Measurements from ENCODE around the gene FKBP6. TPM values are rescaled to one million over a fixed set of nuclear protein-coding genes. Genes with fewer than 3 reads are reported as not detected.
A peak's percentile ranks its signal among the peaks of the same experiment; 100 is the strongest.
"Not testable (repeated sequence)": the region's sequence is repeated elsewhere in the genome, so short reads cannot be mapped to it uniquely, and the experiment has no call there.

Gene FKBP6
- total RNA-seq, 1 experiment from 2014 or later: 0.17 TPM

GRCh38 chr7:73323434-73324080, 4.4 kb upstream of the FKBP6 start:
- DNase-seq (ENCODE audit: extremely low read depth, low read depth): not testable (repeated sequence)

GRCh38 chr7:73324081-73324845, 3.7 kb upstream of the FKBP6 start:
- peak; percentile 56 for DNase-seq (ENCODE audit: extremely low read depth, low read depth)

- not testable (repeated sequence) for DNase-seq (ENCODE audit: extremely low read depth, low read depth)
Observed at GRCh38 chr7:73325424-73325823, 2.5 kb upstream of the FKBP6 start.

- DNase-seq (ENCODE audit: extremely low read depth, low read depth): not testable (repeated sequence)
Observed at GRCh38 chr7:73327449-73327848, 512 bp upstream of the FKBP6 start.

- no peak for DNase-seq (ENCODE audit: extremely low read depth, low read depth)
Observed at GRCh38 chr7:73328696-73329095, 735 bp downstream of the FKBP6 start.

- no peak for DNase-seq (ENCODE audit: extremely low read depth, low read depth)
Observed at GRCh38 chr7:73329861-73330581, 2.1 kb downstream of the FKBP6 start.

GRCh38 chr7:73330772-73331171, 2.8 kb downstream of the FKBP6 start:
- no peak for DNase-seq (ENCODE audit: extremely low read depth, low read depth)

- no peak for DNase-seq (ENCODE audit: extremely low read depth, low read depth)
Observed at GRCh38 chr7:73332447-73332846, 4.5 kb downstream of the FKBP6 start.

GRCh38 chr7:73338321-73338720, 10.4 kb downstream of the FKBP6 start:
- no peak for DNase-seq (ENCODE audit: extremely low read depth, low read depth)

- no peak for DNase-seq (ENCODE audit: extremely low read depth, low read depth)
Observed at GRCh38 chr7:73340514-73340913, 12.6 kb downstream of the FKBP6 start.

- DNase-seq (ENCODE audit: extremely low read depth, low read depth): no peak
Observed at GRCh38 chr7:73341877-73342276, 13.9 kb downstream of the FKBP6 start.

- DNase-seq (ENCODE audit: extremely low read depth, low read depth): peak; percentile 46
Observed at GRCh38 chr7:73342645-73343044, 14.7 kb downstream of the FKBP6 start.

- DNase-seq (ENCODE audit: extremely low read depth, low read depth): no peak
Observed at GRCh38 chr7:73343671-73344380, 15.9 kb downstream of the FKBP6 start.

- no peak for DNase-seq (ENCODE audit: extremely low read depth, low read depth)
Observed at GRCh38 chr7:73345538-73345937, 17.6 kb downstream of the FKBP6 start.

GRCh38 chr7:73345951-73346350, 18.0 kb downstream of the FKBP6 start:
- no peak for DNase-seq (ENCODE audit: extremely low read depth, low read depth)

- no peak for DNase-seq (ENCODE audit: extremely low read depth, low read depth)
Observed at GRCh38 chr7:73349763-73350162, 21.8 kb downstream of the FKBP6 start.

GRCh38 chr7:73350306-73351068, 22.5 kb downstream of the FKBP6 start:
- DNase-seq (ENCODE audit: extremely low read depth, low read depth): no peak

- DNase-seq (ENCODE audit: extremely low read depth, low read depth): no peak
Observed at GRCh38 chr7:73351447-73352167, 23.6 kb downstream of the FKBP6 start.

- DNase-seq (ENCODE audit: extremely low read depth, low read depth): no peak
Observed at GRCh38 chr7:73352784-73353183, 24.8 kb downstream of the FKBP6 start.

GRCh38 chr7:73353243-73353642, 25.3 kb downstream of the FKBP6 start:
- no peak for DNase-seq (ENCODE audit: extremely low read depth, low read depth)

All from NCI-H460 (cell line).